Prostate gland (tissue), 2 donors: ENCODE results near the gene CKMT2. TPM values are rescaled to one million over a fixed set of nuclear protein-coding genes. Genes with fewer than 3 reads are reported as not detected.
"Not testable (repeated sequence)": the region's sequence is repeated elsewhere in the genome, so short reads cannot be mapped to it uniquely, and the experiment has no call there.

Source experiments
- DNase-seq: peaks from one replicate; pipeline ENCODE4 v3.0.0-alpha.2; 2019; ENCODE audit warnings: low spot score
- H3K27ac ChIP-seq, 2 donors: fragments of 200-600 bp; sonication (generic); 2 replicates each; pipeline ENCODE4 v1.5.1; 2017 to 2019
- H3K27me3 ChIP-seq: fragments of 200-600 bp; sonication (generic); replicated peaks from 2 replicates; pipeline ENCODE4 v1.5.1; 2019; ENCODE audit not compliant: insufficient read depth
- H3K36me3 ChIP-seq, 2 donors: fragments of 200-600 bp; sonication (generic); 1 replicate in 1 of 2; 2 replicates in 1 of 2; pipeline versions ENCODE4 v1.5.1 to v1.8.1; 2017 to 2019
- H3K4me1 ChIP-seq: fragments of 200-600 bp; sonication (generic); replicated peaks from 2 replicates; pipeline ENCODE4 v1.5.1; 2019
- H3K4me3 ChIP-seq, 2 donors: fragments of 200-600 bp; sonication (generic); 2 replicates each; pipeline ENCODE4 v1.5.1; 2017 to 2019
- H3K9me3 ChIP-seq: fragments of 200-600 bp; sonication (generic); 2 replicates; pipeline ENCODE4 v1.5.1; 2017
- CTCF ChIP-seq, 4 experiments: fragments of 200-600 bp in 2 of 4; fragments of 450-650 bp in 2 of 4; sonication (generic) in 2 of 4; IDR thresholded peaks; 1 replicate in 3 of 4; 2 replicates in 1 of 4; pipeline ENCODE4 v1.5.1; 2016 to 2019; ENCODE audit warnings: antibody characterized with exemption in 4 of 4, mild to moderate bottlenecking in 2 of 4, moderate library complexity in 2 of 4
- POLR2A ChIP-seq: fragments of 450-650 bp; IDR thresholded peaks from one replicate; pipeline ENCODE4 v1.6.1; 2016; ENCODE audit warnings: antibody characterized with exemption, mild to moderate bottlenecking
- POLR2AphosphoS5 ChIP-seq: sonication (generic); formaldehyde crosslinking; IDR thresholded peaks from one replicate; pipeline ENCODE4 v1.6.1; 2017; ENCODE audit warnings: antibody characterized with exemption
- WGBS: methylation state at CpG from one replicate; pipeline ENCODE4 v1.1.5; 2018; 5-methylcytosine and 5-hydroxymethylcytosine counted together
- intact Hi-C: fragments of 100-400 bp; cut with DNase I; formaldehyde crosslinking; loops from one replicate; pipeline ENCODE4 v1.14.2; 2022
- total RNA-seq, 2 donors: library from RNA; depleted of rRNA; stranded (reverse); fragments of >200 nt; gene quantifications; one replicate each; pipeline ENCODE4 v1.1.0, GENCODE V29; 2016

CKMT2 gene
- total RNA-seq, 2 donors from 2014 or later: 9.8 to 25.4 TPM

GRCh38 chr5:81269751-81270393 lies 36.8 kb downstream of the CKMT2 start:
- 95% methylated on average over 8 of the region's 8 CpGs for WGBS
- TF ChIP-seq POLR2A (no peak), CTCF (IDR thresholded peaks at IDR 0.05) (no peak), POLR2AphosphoS5 (no peak)
- H3K4me1 ChIP-seq: no peaks in the 10 kb centered on the region
- H3K36me3 ChIP-seq: no peaks in the 10 kb centered on the region
- H3K27ac ChIP-seq: no peak overlapping the region
- no peak overlapping the region for H3K4me3 ChIP-seq
- H3K27me3 ChIP-seq: no peaks in the 10 kb centered on the region
- no peak for DNase-seq
- H3K9me3 ChIP-seq: no peaks in the 10 kb centered on the region
- intact Hi-C loops: no loop called here

GRCh38 chr5:81270394-81271027 lies 37.4 kb downstream of the CKMT2 start:
- H3K27me3 ChIP-seq, H3K4me1 ChIP-seq, H3K36me3 ChIP-seq, intact Hi-C loops, H3K27ac ChIP-seq, H3K9me3 ChIP-seq, DNase-seq, H3K4me3 ChIP-seq: not testable (repeated sequence)
- WGBS: 100% methylated on average over 2 of the region's 2 CpGs

- H3K9me3 ChIP-seq: no peaks in the 10 kb centered on the region
- no peak for DNase-seq
- WGBS: 95% methylated on average over 1 of the region's 1 CpG
Measured at GRCh38 chr5:81283976-81284375, 50.9 kb downstream of the CKMT2 start.

GRCh38 chr5:81286059-81286617 lies 53.0 kb downstream of the CKMT2 start:
- intact Hi-C loops: no loop called here
- Histone ChIP-seq H3K9me3 (no peaks in the 10 kb centered on the region), H3K4me1 (no peaks in the 10 kb centered on the region), H3K27me3 (no peaks in the 10 kb centered on the region), H3K36me3 (no peaks in the 10 kb centered on the region), H3K27ac (no peak overlapping the region), H3K4me3 (no peak overlapping the region)
- no peak for TF ChIP-seq CTCF (IDR thresholded peaks at IDR 0.05)
- no peak for TF ChIP-seq POLR2A
- TF ChIP-seq POLR2AphosphoS5: no peak
- 70% methylated on average over 3 of the region's 3 CpGs for WGBS
- DNase-seq: no peak

More at GRCh38 chr5:81283976-81284375, 50.9 kb downstream of the CKMT2 start:
- Histone ChIP-seq H3K27me3 (no peaks in the 10 kb centered on the region), H3K27ac (no peak overlapping the region), H3K4me1 (no peaks in the 10 kb centered on the region), H3K36me3 (no peaks in the 10 kb centered on the region), H3K4me3 (no peak overlapping the region)
- no peak for TF ChIP-seq POLR2A
- no peak for TF ChIP-seq CTCF (IDR thresholded peaks at IDR 0.05)
- TF ChIP-seq POLR2AphosphoS5: no peak
- intact Hi-C loops: no loop called here

GRCh38 chr5:81288021-81288433 lies 54.9 kb downstream of the CKMT2 start:
- 41% methylated on average over 4 of the region's 4 CpGs for WGBS
- no peaks in the 10 kb centered on the region for H3K36me3 ChIP-seq
- intact Hi-C loops: no loop called here

More at GRCh38 chr5:81288021-81288433, 54.9 kb downstream of the CKMT2 start:
- Histone ChIP-seq H3K4me1 (no peaks in the 10 kb centered on the region), H3K4me3 (no peak overlapping the region), H3K9me3 (no peaks in the 10 kb centered on the region), H3K27me3 (no peaks in the 10 kb centered on the region), H3K27ac (no peak overlapping the region)
- TF ChIP-seq CTCF (IDR thresholded peaks at IDR 0.05) (no peak), POLR2A (no peak), POLR2AphosphoS5 (no peak)
- no peak for DNase-seq
